HG02763 (cell line): ENCODE data around the gene SDK1.

ENCODE experiments used
- ATAC-seq: cut with Tn5 transposase; IDR thresholded peaks from one replicate; pipeline ENCODE4 v1.9.1; 2021; ENCODE audit warnings: mild to moderate bottlenecking, moderate library complexity; ENCODE audit not compliant: unreplicated experiment

Gene SDK1

GRCh38 chr7:3861941-3862340, 560.9 kb downstream of the SDK1 start:
- ATAC-seq = peak; percentile 51

GRCh38 chr7:3862774-3863173, 561.7 kb downstream of the SDK1 start:
- no peak for ATAC-seq

- no peak for ATAC-seq
Observed at GRCh38 chr7:3866277-3866676, 565.2 kb downstream of the SDK1 start.

- no peak for ATAC-seq
Observed at GRCh38 chr7:3867863-3868262, 566.8 kb downstream of the SDK1 start.

GRCh38 chr7:3879355-3880075, 578.5 kb downstream of the SDK1 start:
- no peak for ATAC-seq

- no peak for ATAC-seq
Observed at GRCh38 chr7:3880228-3880987, 579.4 kb downstream of the SDK1 start.

- ATAC-seq = no peak
Observed at GRCh38 chr7:3882782-3883181, 581.7 kb downstream of the SDK1 start.

GRCh38 chr7:3884543-3884942, 583.5 kb downstream of the SDK1 start:
- ATAC-seq = no peak

- no peak for ATAC-seq
Observed at GRCh38 chr7:3887096-3887690, 586.1 kb downstream of the SDK1 start.

GRCh38 chr7:3888096-3888495, 587.0 kb downstream of the SDK1 start:
- ATAC-seq = no peak

GRCh38 chr7:3892157-3892556, 591.1 kb downstream of the SDK1 start:
- ATAC-seq = no peak

GRCh38 chr7:3892686-3893085, 591.6 kb downstream of the SDK1 start:
- no peak for ATAC-seq

- no peak for ATAC-seq
Observed at GRCh38 chr7:3893151-3893788, 592.2 kb downstream of the SDK1 start.

GRCh38 chr7:3893789-3894153, 592.7 kb downstream of the SDK1 start:
- ATAC-seq = no peak

- ATAC-seq = no peak
Observed at GRCh38 chr7:3895341-3896116, 594.5 kb downstream of the SDK1 start.

- no peak for ATAC-seq
Observed at GRCh38 chr7:3896169-3896765, 595.2 kb downstream of the SDK1 start.

GRCh38 chr7:3897430-3898372, 596.6 kb downstream of the SDK1 start:
- no peak for ATAC-seq

- no peak for ATAC-seq
Observed at GRCh38 chr7:3899559-3899991, 598.5 kb downstream of the SDK1 start.

- no peak for ATAC-seq
Observed at GRCh38 chr7:3908153-3908552, 607.1 kb downstream of the SDK1 start.
